Duodenal mucosa (tissue), 2 donors: ENCODE data around the gene ZNF385C.
A peak's percentile ranks its signal among the peaks of the same experiment; 100 is the strongest.

Experiments used
- H3K27ac ChIP-seq: one replicate; pipeline ENCODE4 v1.7.0; 2013; ENCODE audit warnings: low read depth, low read length
- H3K27me3 ChIP-seq, 2 donors: one replicate each; pipeline ENCODE4 v1.7.0; 2013; ENCODE audit warnings: low read length in 2 of 2, control low read depth in 1 of 2; ENCODE audit not compliant: insufficient read depth in 2 of 2, control insufficient read depth in 1 of 2
- H3K36me3 ChIP-seq, 2 donors: one replicate each; pipeline ENCODE4 v1.7.0; 2013; ENCODE audit warnings: low read length in 2 of 2, control low read depth in 1 of 2; ENCODE audit not compliant: insufficient read depth in 2 of 2, control insufficient read depth in 1 of 2
- H3K4me1 ChIP-seq, 2 donors: one replicate each; pipeline ENCODE4 v1.7.0; 2013; ENCODE audit warnings: low read length in 2 of 2, control low read depth in 1 of 2; ENCODE audit not compliant: insufficient read depth in 2 of 2, control insufficient read depth in 1 of 2
- H3K4me3 ChIP-seq, 2 donors: one replicate each; pipeline ENCODE4 v1.7.0; 2013; ENCODE audit warnings: low read length in 2 of 2, low read depth in 1 of 2
- H3K9ac ChIP-seq, 2 donors: one replicate each; pipeline ENCODE4 v1.7.0; 2013; ENCODE audit warnings: low read length in 2 of 2, low read depth in 1 of 2
- H3K9me3 ChIP-seq, 2 donors: one replicate each; pipeline ENCODE4 v1.7.0; 2013; ENCODE audit warnings: low read length in 2 of 2, control low read depth in 1 of 2; ENCODE audit not compliant: control insufficient read depth in 1 of 2

The ZNF385C gene

GRCh38 chr17:42126836-42127235 is 28.6 kb upstream of the ZNF385C start:
- H3K9me3 ChIP-seq = no peaks in the 10 kb centered on the region
- H3K9ac ChIP-seq = no peak overlapping the region
- H3K4me3 ChIP-seq = no peak overlapping the region
- no peaks in the 10 kb centered on the region for H3K27me3 ChIP-seq
- H3K4me1 ChIP-seq = peaks cover 20 to 28% of the 10 kb centered on the region in 2 donors
- no peak overlapping the region for H3K27ac ChIP-seq
- H3K36me3 ChIP-seq = peaks cover 46 to 59% of the 10 kb centered on the region in 2 donors

DNA sequence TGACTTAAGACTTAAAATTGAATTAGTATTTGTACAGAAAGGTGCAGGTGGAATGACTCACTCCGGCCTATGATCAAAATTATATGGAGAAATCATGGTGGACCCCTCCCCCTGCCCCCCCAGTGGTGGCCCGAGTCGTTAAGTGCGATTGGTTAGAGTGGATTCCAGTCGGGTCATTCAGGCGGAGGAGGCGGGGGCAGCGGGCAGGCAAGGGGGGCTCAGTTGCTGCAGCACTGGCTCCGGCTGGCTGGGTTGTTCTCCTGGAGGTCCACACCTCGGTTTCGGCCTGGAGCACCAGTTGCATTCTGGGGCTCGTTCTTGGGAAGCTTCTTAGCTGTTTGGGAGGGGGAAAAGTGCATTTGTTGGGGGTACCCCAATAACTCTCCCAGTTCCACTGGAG is 27.3 kb upstream of the ZNF385C start:
- peaks cover 44 to 54% of the 10 kb centered on the region in 2 donors for H3K36me3 ChIP-seq
- H3K4me3 ChIP-seq = no peak overlapping the region
- H3K27ac ChIP-seq = no peak overlapping the region
- H3K4me1 ChIP-seq = peaks cover 17 to 30% of the 10 kb centered on the region in 2 donors
- H3K27me3 ChIP-seq = no peaks in the 10 kb centered on the region
- no peak overlapping the region for H3K9ac ChIP-seq
- H3K9me3 ChIP-seq = no peaks in the 10 kb centered on the region

- Histone ChIP-seq H3K4me3 (no peak overlapping the region), H3K9ac (no peak overlapping the region), H3K4me1 (peaks cover 28 to 35% of the 10 kb centered on the region in 2 donors), H3K27me3 (no peaks in the 10 kb centered on the region), H3K27ac (no peak overlapping the region), H3K36me3 (peaks cover 31 to 44% of the 10 kb centered on the region in 2 donors), H3K9me3 (no peaks in the 10 kb centered on the region)
Observed at GRCh38 chr17:42124256-42124655, 26.0 kb upstream of the ZNF385C start.

- Histone ChIP-seq H3K4me3 (peak within 1 kb of the TSS; percentile 18 to 40), H3K27ac (peak within 1 kb of the TSS; percentile 7), H3K9ac (peak within 1 kb of the TSS; percentile 46 to 60), H3K4me1 (peaks cover 32 to 41% of the 10 kb centered on the region in 2 donors), H3K27me3 (no peaks in the 10 kb centered on the region), H3K36me3 (peaks cover 16 to 30% of the 10 kb centered on the region in 2 donors), H3K9me3 (no peaks in the 10 kb centered on the region)
Observed at GRCh38 chr17:42122371-42123303, 24.4 kb upstream of the ZNF385C start, which contains the start of gene HSPB9. Gene HSPB9 (plus strand): TSS chr17:42122804. CDS start chr17:42122851, 47 bp downstream.

- Histone ChIP-seq H3K9ac (peak within 1 kb of the TSS; percentile 46 to 60), H3K36me3 (peaks cover 10 to 23% of the 10 kb centered on the region in 2 donors), H3K27me3 (no peaks in the 10 kb centered on the region), H3K9me3 (no peaks in the 10 kb centered on the region), H3K27ac (peak within 1 kb of the TSS; percentile 7), H3K4me3 (peak within 1 kb of the TSS; percentile 51), H3K4me1 (peaks cover 32 to 44% of the 10 kb centered on the region in 2 donors)
Observed at GRCh38 chr17:42120770-42121769, 22.8 kb upstream of the ZNF385C start, which contains the start of gene KAT2A. Gene KAT2A (minus strand): TSS chr17:42121367. CDS start chr17:42121304, 63 bp downstream.

- no peak overlapping the region for H3K27ac ChIP-seq
- H3K9ac ChIP-seq = no peak overlapping the region
- peaks cover 2 to 20% of the 10 kb centered on the region in 2 donors for H3K36me3 ChIP-seq
Observed at GRCh38 chr17:42120161-42120769, 22.0 kb upstream of the ZNF385C start.

GRCh38 chr17:42119301-42119700 is 21.0 kb upstream of the ZNF385C start:
- peaks cover 0 to 20% of the 10 kb centered on the region in 2 donors for H3K36me3 ChIP-seq

More at GRCh38 chr17:42120161-42120769, 22.0 kb upstream of the ZNF385C start:
- Histone ChIP-seq H3K4me3 (peak overlapping the region; percentile 44 to 51), H3K4me1 (peaks cover 32 to 48% of the 10 kb centered on the region in 2 donors), H3K27me3 (no peaks in the 10 kb centered on the region), H3K9me3 (no peaks in the 10 kb centered on the region)

GRCh38 chr17:42118545-42118944 is 20.3 kb upstream of the ZNF385C start:
- H3K27ac ChIP-seq = no peak overlapping the region
- no peaks in the 10 kb centered on the region for H3K9me3 ChIP-seq
- H3K27me3 ChIP-seq = no peaks in the 10 kb centered on the region
- H3K9ac ChIP-seq = no peak overlapping the region
- H3K4me3 ChIP-seq = no peak overlapping the region
- H3K36me3 ChIP-seq = peaks cover 0 to 20% of the 10 kb centered on the region in 2 donors
- H3K4me1 ChIP-seq = peaks cover 32 to 48% of the 10 kb centered on the region in 2 donors

More at GRCh38 chr17:42119301-42119700, 21.0 kb upstream of the ZNF385C start:
- Histone ChIP-seq H3K9me3 (no peaks in the 10 kb centered on the region), H3K4me1 (peaks cover 32 to 48% of the 10 kb centered on the region in 2 donors), H3K4me3 (no peak overlapping the region), H3K27me3 (no peaks in the 10 kb centered on the region), H3K27ac (no peak overlapping the region), H3K9ac (no peak overlapping the region)

GRCh38 chr17:42118126-42118510 is 19.8 kb upstream of the ZNF385C start:
- Histone ChIP-seq H3K4me3 (no peak overlapping the region), H3K27ac (no peak overlapping the region), H3K9me3 (no peaks in the 10 kb centered on the region), H3K4me1 (peaks cover 35 to 50% of the 10 kb centered on the region in 2 donors), H3K9ac (no peak overlapping the region), H3K27me3 (no peaks in the 10 kb centered on the region), H3K36me3 (peaks cover 0 to 20% of the 10 kb centered on the region in 2 donors)
